Neural cell (in vitro differentiated cells): Measurements from ENCODE around the gene DTD2. TPM values are rescaled to one million over a fixed set of nuclear protein-coding genes. Genes with fewer than 3 reads are reported as not detected.

Experiments used
- H2AFZ ChIP-seq: fragments of 200-600, 300-800 bp; sonication (generic), shearing (Covaris generic); 2 replicates; pipeline ENCODE4 v1.6.0; 2014; ENCODE audit warnings: low read depth, mild to moderate bottlenecking, antibody characterized with exemption, low read length, moderate library complexity
- H3F3A ChIP-seq: fragments of 200-600 bp; shearing (Covaris generic); 2 replicates; pipeline ENCODE4 v1.6.1; 2016; ENCODE audit warnings: mild to moderate bottlenecking, moderate library complexity, mixed read lengths, antibody characterized with exemption, low read length; ENCODE audit not compliant: insufficient read depth, poor library complexity, severe bottlenecking
- H3K27ac ChIP-seq: fragments of 200-600, 300-800 bp; sonication (generic), shearing (Covaris generic); 2 replicates; pipeline ENCODE4 v1.5.1; 2014; ENCODE audit warnings: mild to moderate bottlenecking, low read length, moderate library complexity
- H3K27me3 ChIP-seq: fragments of 300-800, 200-600 bp; sonication (generic), shearing (Covaris generic); 2 replicates; pipeline ENCODE4 v1.6.0; 2014; ENCODE audit warnings: mild to moderate bottlenecking, low read depth, low read length, moderate library complexity; ENCODE audit not compliant: insufficient read depth
- H3K36me3 ChIP-seq: fragments of 300-800, 200-600 bp; sonication (generic), shearing (Covaris generic); 2 replicates; pipeline ENCODE4 v1.5.1; 2014; ENCODE audit warnings: mild to moderate bottlenecking, antibody characterized with exemption, low read length, moderate library complexity; ENCODE audit not compliant: insufficient read depth
- H3K4me2 ChIP-seq: fragments of 300-800, 200-600 bp; sonication (generic), shearing (Covaris generic); 2 replicates; pipeline ENCODE4 v1.6.0; 2014; ENCODE audit warnings: mild to moderate bottlenecking, low read length
- H3K4me3 ChIP-seq: fragments of 300-800, 200-600 bp; sonication (generic), shearing (Covaris generic); 2 replicates; pipeline ENCODE4 v1.5.1; 2014; ENCODE audit warnings: mild to moderate bottlenecking, low read length, moderate library complexity
- H3K79me2 ChIP-seq: fragments of 200-600 bp; shearing (Covaris generic); replicated peaks from 2 replicates; pipeline ENCODE4 v1.6.0; 2014; ENCODE audit warnings: mild to moderate bottlenecking, low read length, moderate library complexity; ENCODE audit not compliant: insufficient read depth
- H3K9ac ChIP-seq: fragments of 300-800, 200-600 bp; sonication (generic), shearing (Covaris generic); 2 replicates; pipeline ENCODE4 v1.6.1; 2016; ENCODE audit warnings: mild to moderate bottlenecking, low read length, mixed read lengths
- H3K9me2 ChIP-seq: fragments of 200-600 bp; shearing (Covaris generic); 2 replicates; pipeline ENCODE4 v1.6.1; 2016; ENCODE audit warnings: mild to moderate bottlenecking, low read length, mixed read lengths; ENCODE audit not compliant: insufficient read depth
- H3K9me3 ChIP-seq: fragments of 200-600, 300-800 bp; sonication (generic), shearing (Covaris generic); 2 replicates; pipeline ENCODE4 v1.6.1; 2016; ENCODE audit warnings: mild to moderate bottlenecking, mixed run types, low read length, moderate library complexity, mixed read lengths
- H4K20me1 ChIP-seq: fragments of 200-600 bp; shearing (Covaris generic); 2 replicates; pipeline ENCODE4 v1.6.1; 2016; ENCODE audit warnings: mild to moderate bottlenecking, mixed run types; ENCODE audit not compliant: insufficient read depth
- EP300 ChIP-seq: fragments of 450-650 bp; conservative IDR thresholded peaks from 2 replicates; pipeline ENCODE4 v1.6.1; 2014; ENCODE audit warnings: antibody characterized with exemption, mild to moderate bottlenecking, moderate library complexity; ENCODE audit not compliant: poor library complexity, severe bottlenecking
- EZH2 ChIP-seq: fragments of 200-600, 300-800 bp; shearing (Covaris generic), sonication (generic); IDR thresholded peaks from 2 replicates; pipeline ENCODE4 v1.6.1; 2014; ENCODE audit warnings: antibody characterized with exemption, low read length, borderline replicate concordance, mild to moderate bottlenecking; ENCODE audit not compliant: insufficient read depth, poor library complexity, severe bottlenecking
- MXI1 ChIP-seq: fragments of 450-650 bp; conservative IDR thresholded peaks from 2 replicates; pipeline ENCODE4 v1.6.1; 2014; ENCODE audit warnings: antibody characterized with exemption, mild to moderate bottlenecking; ENCODE audit not compliant: poor library complexity, severe bottlenecking
- POLR2AphosphoS5 ChIP-seq: IDR thresholded peaks from 2 replicates; pipeline ENCODE4 v1.6.1; 2012
- RAD21 ChIP-seq: fragments of 450-650 bp; conservative IDR thresholded peaks from 2 replicates; pipeline ENCODE4 v1.6.1; 2014; ENCODE audit warnings: antibody characterized with exemption, mild to moderate bottlenecking, moderate library complexity
- SMC3 ChIP-seq: fragments of 450-650 bp; conservative IDR thresholded peaks from 2 replicates; pipeline ENCODE4 v1.6.1; 2014; ENCODE audit warnings: antibody characterized with exemption, mild to moderate bottlenecking, moderate library complexity; ENCODE audit not compliant: poor library complexity
- TAF1 ChIP-seq: IDR thresholded peaks from 2 replicates; pipeline ENCODE4 v1.6.1; 2012; ENCODE audit warnings: low read depth
- polyA plus RNA-seq: library from polyadenylated mRNA; depleted of rRNA; stranded (reverse); fragments of >200 nt; gene quantifications from 2 replicates; pipeline ENCODE4 v1.2.3, GENCODE V29; 2014
- TF ChIP-seq, protein P1 (sequence below): fragments of 450-650 bp; IDR thresholded peaks from 2 replicates; pipeline ENCODE4 v1.5.1; 2014; ENCODE audit warnings: antibody characterized with exemption, mild to moderate bottlenecking, moderate library complexity; ENCODE audit not compliant: poor library complexity, severe bottlenecking
- TF ChIP-seq, protein P2 (sequence below): IDR thresholded peaks from 2 replicates; pipeline ENCODE4 v1.6.1; 2012; ENCODE audit warnings: borderline replicate concordance

Gene DTD2
- polyA plus RNA-seq, 1 donor from 2014 or later = 38.8 TPM

- Histone ChIP-seq H3K4me3 (no peak overlapping the region), H3K9me2 (no peaks in the 10 kb centered on the region), H3K4me2 (no peak overlapping the region), H3K27me3 (no peaks in the 10 kb centered on the region), H3K79me2 (no peaks in the 10 kb centered on the region), H4K20me1 (no peaks in the 10 kb centered on the region), H3F3A (no peaks in the 10 kb centered on the region), H3K27ac (no peak overlapping the region), H3K9ac (no peak overlapping the region), H3K36me3 (no peaks in the 10 kb centered on the region), H3K9me3 (no peaks in the 10 kb centered on the region), H2AFZ (no peak overlapping the region)
- TF ChIP-seq, protein P1, sequence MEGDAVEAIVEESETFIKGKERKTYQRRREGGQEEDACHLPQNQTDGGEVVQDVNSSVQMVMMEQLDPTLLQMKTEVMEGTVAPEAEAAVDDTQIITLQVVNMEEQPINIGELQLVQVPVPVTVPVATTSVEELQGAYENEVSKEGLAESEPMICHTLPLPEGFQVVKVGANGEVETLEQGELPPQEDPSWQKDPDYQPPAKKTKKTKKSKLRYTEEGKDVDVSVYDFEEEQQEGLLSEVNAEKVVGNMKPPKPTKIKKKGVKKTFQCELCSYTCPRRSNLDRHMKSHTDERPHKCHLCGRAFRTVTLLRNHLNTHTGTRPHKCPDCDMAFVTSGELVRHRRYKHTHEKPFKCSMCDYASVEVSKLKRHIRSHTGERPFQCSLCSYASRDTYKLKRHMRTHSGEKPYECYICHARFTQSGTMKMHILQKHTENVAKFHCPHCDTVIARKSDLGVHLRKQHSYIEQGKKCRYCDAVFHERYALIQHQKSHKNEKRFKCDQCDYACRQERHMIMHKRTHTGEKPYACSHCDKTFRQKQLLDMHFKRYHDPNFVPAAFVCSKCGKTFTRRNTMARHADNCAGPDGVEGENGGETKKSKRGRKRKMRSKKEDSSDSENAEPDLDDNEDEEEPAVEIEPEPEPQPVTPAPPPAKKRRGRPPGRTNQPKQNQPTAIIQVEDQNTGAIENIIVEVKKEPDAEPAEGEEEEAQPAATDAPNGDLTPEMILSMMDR = no peak
- TF ChIP-seq SMC3 (no peak), EP300 (no peak), POLR2AphosphoS5 (no peak), MXI1 (no peak), RAD21 (no peak), TAF1 (no peak), EZH2 (no peak)
- TF ChIP-seq, protein P2, sequence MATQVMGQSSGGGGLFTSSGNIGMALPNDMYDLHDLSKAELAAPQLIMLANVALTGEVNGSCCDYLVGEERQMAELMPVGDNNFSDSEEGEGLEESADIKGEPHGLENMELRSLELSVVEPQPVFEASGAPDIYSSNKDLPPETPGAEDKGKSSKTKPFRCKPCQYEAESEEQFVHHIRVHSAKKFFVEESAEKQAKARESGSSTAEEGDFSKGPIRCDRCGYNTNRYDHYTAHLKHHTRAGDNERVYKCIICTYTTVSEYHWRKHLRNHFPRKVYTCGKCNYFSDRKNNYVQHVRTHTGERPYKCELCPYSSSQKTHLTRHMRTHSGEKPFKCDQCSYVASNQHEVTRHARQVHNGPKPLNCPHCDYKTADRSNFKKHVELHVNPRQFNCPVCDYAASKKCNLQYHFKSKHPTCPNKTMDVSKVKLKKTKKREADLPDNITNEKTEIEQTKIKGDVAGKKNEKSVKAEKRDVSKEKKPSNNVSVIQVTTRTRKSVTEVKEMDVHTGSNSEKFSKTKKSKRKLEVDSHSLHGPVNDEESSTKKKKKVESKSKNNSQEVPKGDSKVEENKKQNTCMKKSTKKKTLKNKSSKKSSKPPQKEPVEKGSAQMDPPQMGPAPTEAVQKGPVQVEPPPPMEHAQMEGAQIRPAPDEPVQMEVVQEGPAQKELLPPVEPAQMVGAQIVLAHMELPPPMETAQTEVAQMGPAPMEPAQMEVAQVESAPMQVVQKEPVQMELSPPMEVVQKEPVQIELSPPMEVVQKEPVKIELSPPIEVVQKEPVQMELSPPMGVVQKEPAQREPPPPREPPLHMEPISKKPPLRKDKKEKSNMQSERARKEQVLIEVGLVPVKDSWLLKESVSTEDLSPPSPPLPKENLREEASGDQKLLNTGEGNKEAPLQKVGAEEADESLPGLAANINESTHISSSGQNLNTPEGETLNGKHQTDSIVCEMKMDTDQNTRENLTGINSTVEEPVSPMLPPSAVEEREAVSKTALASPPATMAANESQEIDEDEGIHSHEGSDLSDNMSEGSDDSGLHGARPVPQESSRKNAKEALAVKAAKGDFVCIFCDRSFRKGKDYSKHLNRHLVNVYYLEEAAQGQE = no peak
These were observed 30.6 kb downstream of the DTD2 start for GRCh38 chr14:31426663-31427062.

DNA sequence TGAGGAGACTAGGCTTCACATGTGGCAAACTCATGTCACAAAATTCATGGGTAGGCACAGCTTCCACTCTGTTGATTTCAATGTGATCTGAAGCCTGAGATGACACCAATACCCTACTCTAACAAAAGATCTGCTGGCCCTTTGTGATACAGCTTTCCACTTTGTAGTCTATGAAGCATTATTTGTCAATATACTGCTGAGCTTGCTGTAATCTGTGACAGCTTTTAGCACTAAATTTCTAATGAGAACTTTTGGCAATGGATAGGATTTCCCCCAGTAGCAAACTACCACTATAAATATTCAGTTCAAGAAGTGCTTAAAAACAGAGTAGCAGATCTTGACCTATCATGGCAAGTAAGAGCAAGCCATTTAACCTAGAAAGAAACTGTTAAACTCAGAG, 31.4 kb downstream of the DTD2 start:
- TF ChIP-seq MXI1 (no peak), RAD21 (no peak), SMC3 (no peak), EZH2 (no peak), POLR2AphosphoS5 (no peak), EP300 (no peak), TAF1 (no peak)
- TF ChIP-seq, protein P1 = no peak
- TF ChIP-seq, protein P2 = no peak
- Histone ChIP-seq H3K27me3 (no peaks in the 10 kb centered on the region), H3K36me3 (no peaks in the 10 kb centered on the region), H3K27ac (no peak overlapping the region), H3K4me2 (no peak overlapping the region), H3K9me2 (no peaks in the 10 kb centered on the region), H3K9ac (no peak overlapping the region), H3K4me3 (no peak overlapping the region), H4K20me1 (no peaks in the 10 kb centered on the region), H3F3A (no peaks in the 10 kb centered on the region), H3K9me3 (no peaks in the 10 kb centered on the region), H3K79me2 (no peaks in the 10 kb centered on the region), H2AFZ (no peak overlapping the region)
